H1 (cell line): ENCODE data around the gene YEATS4. TPM values are rescaled to one million over a fixed set of nuclear protein-coding genes. Genes with fewer than 3 reads are reported as not detected.

Experiments
- CTCF ChIA-PET: fragments of 300-600 bp; sonication (Branson Sonifier 250); formaldehyde crosslinking; loops from one replicate; lab custom pipeline; 2021; ENCODE audit not compliant: partially characterized antibody; lab: Charles Lee
- POLR2A ChIA-PET: fragments of 300-600 bp; sonication (Branson Sonifier 250); formaldehyde crosslinking; loops from one replicate; lab custom pipeline; 2021; ENCODE audit warnings: inconsistent platforms; ENCODE audit not compliant: partially characterized antibody; lab: Charles Lee
- DNase-seq, 2 experiments: peaks; one replicate each; pipeline versions ENCODE4 v3.0.0 to v3.0.0-alpha.2; 2010 to 2022; ENCODE audit warnings: low spot score in 2 of 2, low read depth in 1 of 2, mixed read lengths in 1 of 2
- FAIRE-seq: peaks from 2 replicates; lab custom pipeline; 2011; peaks lifted over from hg19 to GRCh38; lab: Jason Lieb, UNC
- H2AFZ ChIP-seq: 2 replicates; pipeline ENCODE4 v1.8.1; 2012; ENCODE audit warnings: low read length, inconsistent platforms
- H2AK5ac ChIP-seq: 2 replicates; pipeline ENCODE4 v1.6.1; 2013; ENCODE audit warnings: low read depth, low read length
- H2BK120ac ChIP-seq: replicated peaks from 2 replicates; pipeline ENCODE3; 2013; ENCODE audit warnings: low read depth, low read length, inconsistent platforms
- H2BK12ac ChIP-seq: 2 replicates; pipeline ENCODE4 v1.6.1; 2013; ENCODE audit warnings: low read depth, low read length
- H2BK15ac ChIP-seq: 2 replicates; pipeline ENCODE4 v1.6.1; 2013; ENCODE audit warnings: low read length
- H2BK20ac ChIP-seq: 2 replicates; pipeline ENCODE4 v1.6.1; 2013; ENCODE audit warnings: low read length
- H2BK5ac ChIP-seq: 2 replicates; pipeline ENCODE4 v1.6.1; 2013; ENCODE audit warnings: low read depth, low read length
- H3K14ac ChIP-seq: 2 replicates; pipeline ENCODE4 v1.6.1; 2013; ENCODE audit warnings: inconsistent platforms; ENCODE audit not compliant: insufficient read length
- H3K18ac ChIP-seq: 2 replicates; pipeline ENCODE4 v1.6.1; 2013; ENCODE audit warnings: low read length; ENCODE audit errors: extremely low read depth
- H3K23ac ChIP-seq: 2 replicates; pipeline ENCODE4 v1.6.1; 2013; ENCODE audit warnings: inconsistent platforms; ENCODE audit not compliant: insufficient read length
- H3K23me2 ChIP-seq: 2 replicates; pipeline ENCODE4 v1.6.1; 2013; ENCODE audit warnings: low read depth, low read length
- H3K27ac ChIP-seq: 2 replicates; pipeline ENCODE4 v1.6.1; 2011; ENCODE audit warnings: low read depth, low read length, inconsistent platforms
- H3K27me3 ChIP-seq, 4 experiments: replicated peaks in 1 of 4; 1 replicate in 1 of 4; 2 replicates in 3 of 4; pipeline versions ENCODE4 v1.6.1 to v1.8.1; 2011 to 2013; ENCODE audit warnings: low read length in 3 of 4, mild to moderate bottlenecking in 3 of 4, inconsistent platforms in 2 of 4, mixed read lengths in 2 of 4, moderate library complexity in 1 of 4; ENCODE audit not compliant: control insufficient read depth in 3 of 4, insufficient read depth in 3 of 4; ENCODE audit errors: extremely low read depth in 1 of 4
- H3K36me3 ChIP-seq, 4 experiments: 2 replicates each; pipeline versions ENCODE4 v1.6.1 to v1.8.1; 2011 to 2013; ENCODE audit warnings: mild to moderate bottlenecking in 4 of 4, low read length in 3 of 4, moderate library complexity in 2 of 4, control low read depth in 1 of 4, inconsistent platforms in 1 of 4; ENCODE audit not compliant: insufficient read depth in 4 of 4, control insufficient read depth in 2 of 4
- H3K4ac ChIP-seq: replicated peaks from 2 replicates; pipeline ENCODE3; 2013; ENCODE audit warnings: low read length, low read depth, mixed read lengths, inconsistent platforms; ENCODE audit not compliant: insufficient read length
- H3K4me1 ChIP-seq, 4 experiments: replicated peaks in 1 of 4; 1 replicate in 1 of 4; 2 replicates in 3 of 4; pipeline versions ENCODE4 v1.6.1 to v1.8.1; 2011 to 2013; ENCODE audit warnings: low read length in 3 of 4, inconsistent platforms in 2 of 4, mixed read lengths in 1 of 4; ENCODE audit not compliant: insufficient read depth in 4 of 4, control insufficient read depth in 3 of 4
- H3K4me2 ChIP-seq, 2 experiments: 2 replicates each; pipeline versions ENCODE4 v1.6.1 to v1.8.1; 2011 to 2013; ENCODE audit warnings: low read depth in 2 of 2, low read length in 2 of 2, control low read depth in 1 of 2, inconsistent platforms in 1 of 2, mild to moderate bottlenecking in 1 of 2; ENCODE audit not compliant: insufficient read depth in 1 of 2
- H3K4me3 ChIP-seq, 4 experiments: fragments of 200-600, 300-600 bp in 1 of 4; sonication (generic), shearing (Covaris generic), sonication (Bioruptor Twin) in 1 of 4; 2 replicates each; pipeline versions ENCODE4 v1.5.1 to v1.8.1; 2011 to 2016; ENCODE audit warnings: low read length in 4 of 4, low read depth in 3 of 4, control low read depth in 2 of 4, inconsistent platforms in 2 of 4, mild to moderate bottlenecking in 2 of 4, mixed read lengths in 1 of 4, moderate library complexity in 1 of 4; ENCODE audit not compliant: insufficient read depth in 2 of 4; ENCODE audit errors: extremely low read depth in 1 of 4
- H3K56ac ChIP-seq: replicated peaks from 2 replicates; pipeline ENCODE3; 2013; ENCODE audit warnings: low read depth, mild to moderate bottlenecking, mixed read lengths, low read length, inconsistent platforms; ENCODE audit not compliant: insufficient read length
- H3K79me1 ChIP-seq: 2 replicates; pipeline ENCODE4 v1.6.1; 2013; ENCODE audit warnings: low read depth, low read length, control low read depth
- H3K79me2 ChIP-seq, 2 experiments: 2 replicates each; pipeline versions ENCODE4 v1.6.1 to v1.8.1; 2012 to 2013; ENCODE audit warnings: low read length in 2 of 2, mild to moderate bottlenecking in 2 of 2, inconsistent platforms in 1 of 2; ENCODE audit not compliant: insufficient read depth in 2 of 2, control insufficient read depth in 1 of 2
- H3K9ac ChIP-seq, 4 experiments: replicated peaks in 1 of 4; 1 replicate in 1 of 4; 2 replicates in 3 of 4; pipeline versions ENCODE4 v1.6.1 to v1.8.1; 2011 to 2013; ENCODE audit warnings: low read depth in 3 of 4, low read length in 3 of 4, control low read depth in 2 of 4, mild to moderate bottlenecking in 2 of 4, moderate library complexity in 2 of 4, inconsistent platforms in 1 of 4; ENCODE audit errors: extremely low read depth in 1 of 4
- H3K9me3 ChIP-seq, 2 experiments: 2 replicates each; pipeline versions ENCODE4 v1.6.1 to v1.8.1; 2012 to 2013; ENCODE audit warnings: mild to moderate bottlenecking in 2 of 2, moderate library complexity in 2 of 2, control low read depth in 1 of 2, inconsistent platforms in 1 of 2, low read depth in 1 of 2, low read length in 1 of 2, mixed read lengths in 1 of 2; ENCODE audit not compliant: insufficient read depth in 2 of 2
- H4K20me1 ChIP-seq, 2 experiments: replicated peaks in 1 of 2; 2 replicates each; pipeline versions ENCODE3 to v1.8.1; 2011 to 2013; ENCODE audit warnings: inconsistent platforms in 2 of 2, low read length in 2 of 2, mild to moderate bottlenecking in 1 of 2; ENCODE audit not compliant: insufficient read depth in 2 of 2, control insufficient read depth in 1 of 2
- H4K5ac ChIP-seq: 2 replicates; pipeline ENCODE4 v1.6.1; 2013; ENCODE audit warnings: low read length, low read depth, mixed read lengths, inconsistent platforms; ENCODE audit not compliant: insufficient read length
- H4K8ac ChIP-seq: 2 replicates; pipeline ENCODE4 v1.8.0; 2013; ENCODE audit warnings: mild to moderate bottlenecking, moderate library complexity, low read length, inconsistent platforms; ENCODE audit not compliant: insufficient read depth; ENCODE audit errors: extremely low read depth
- H4K91ac ChIP-seq: replicated peaks from 2 replicates; pipeline ENCODE3; 2013; ENCODE audit warnings: low read length, mixed read lengths, inconsistent platforms; ENCODE audit not compliant: insufficient read length
- BRCA1 ChIP-seq: IDR thresholded peaks from 2 replicates; pipeline ENCODE4 v1.6.1; 2012; ENCODE audit warnings: low read depth, low read length, improper control_type of control experiment
- RBBP5 ChIP-seq: IDR thresholded peaks from 2 replicates; pipeline ENCODE4 v1.7.1; 2012; ENCODE audit warnings: low read depth, mild to moderate bottlenecking, inconsistent platforms, low read length, moderate library complexity, borderline replicate concordance
- SRF ChIP-seq: IDR thresholded peaks from 2 replicates; pipeline ENCODE4 v1.6.1; 2011; ENCODE audit warnings: mild to moderate bottlenecking, low read depth, low read length, moderate library complexity
- WGBS, 2 experiments: shearing (Covaris generic) in 1 of 2; methylation state at CpG; one replicate each; pipeline versions ENCODE4 v1.1.6 to v1.1.7; 2013 to 2015; ENCODE audit warnings: low lambda C conversion rate in 2 of 2, mixed read lengths in 2 of 2, inconsistent platforms in 1 of 2, low coverage in 1 of 2, missing lambda C conversion rate in 1 of 2; ENCODE audit not compliant: insufficient replicate concordance in 2 of 2, insufficient coverage in 1 of 2, insufficient read length in 1 of 2; ENCODE audit errors: extremely low coverage in 1 of 2, missing lambda C conversion rate in 1 of 2; 5-methylcytosine and 5-hydroxymethylcytosine counted together
- polyA plus RNA-seq, 7 experiments: library from polyadenylated mRNA; depleted of rRNA in 3 of 7; stranded (reverse) in 5 of 7; unstranded in 2 of 7; fragments of >200 nt in 5 of 7; fragments of 200-250 nt in 2 of 7; gene quantifications; 1 replicate in 5 of 7; 2 replicates in 1 of 7; 4 replicates in 1 of 7; pipeline versions ENCODE4 v1.2.1 to v1.2.3, GENCODE V29; 2011 to 2013; ENCODE audit warnings: missing spikeins in 2 of 7, mixed read lengths in 2 of 7
- total RNA-seq: library from RNA; stranded (reverse); fragmentation: NEBNext Ultra II Directional; extraction: Animal tissue kit (Norgen Biotek cat#: 25700); gene quantifications from 2 replicates; pipeline ENCODE4 v1.2.1, GENCODE V29; 2021

YEATS4 gene
- total and polyA plus RNA-seq, 2 of the 8 experiments (the other 6 are each of a cell fraction or from before 2014, with no cell fraction given), result 25.7 to 32.5 TPM

GRCh38 chr12:69355363-69356028, 4.0 kb upstream of the YEATS4 start:
- Histone ChIP-seq H3K23ac (no peak overlapping the region), H4K8ac (no peak overlapping the region)
- POLR2A ChIA-PET, result interaction anchor here (1.6 kb wide), 1 partner anchor 230 kb away, joined by 6 read pairs; the partner anchor contains the start of gene CCT2

More at GRCh38 chr12:69355363-69356028, 4.0 kb upstream of the YEATS4 start:
- Histone ChIP-seq H2BK120ac (no peak overlapping the region), H3K79me1 (no peaks in the 10 kb centered on the region), H3K56ac (no peak overlapping the region), H3K79me2 (peaks cover 0 to 4% of the 10 kb centered on the region in 2 experiments; a peak in 1 of 4 replicates), H3K4me3 (no peak overlapping the region), H3K27me3 (no peaks in the 10 kb centered on the region), H4K5ac (no peak overlapping the region), H3K4me1 (peaks cover 0 to 5% (median under 1%) of the 10 kb centered on the region in 4 experiments; a peak in 5 of 7 replicates), H3K9me3 (no peaks in the 10 kb centered on the region), H3K23me2 (no peaks in the 10 kb centered on the region; the same call in 1 of the 2 replicates), H2BK12ac (no peak overlapping the region), H4K91ac (no peak overlapping the region), H3K4me2 (no peak overlapping the region), H3K14ac (no peak overlapping the region), H2AFZ (no peak overlapping the region), H3K4ac (no peak overlapping the region), H3K36me3 (no peaks in the 10 kb centered on the region), H2AK5ac (no peak overlapping the region), H3K9ac (no peak overlapping the region), H3K27ac (no peak overlapping the region), H2BK15ac (no peak overlapping the region), H2BK20ac (no peak overlapping the region), H3K18ac (no peak overlapping the region), H4K20me1 (no peaks in the 10 kb centered on the region), H2BK5ac (no peak overlapping the region)
- FAIRE-seq, result no peak
- WGBS, 2 experiments, result 92% methylated on average over 2 of the region's 2 CpGs; no CpG with 5 or more reads in 1 of the 2 experiments
- DNase-seq, result no peak
- TF ChIP-seq BRCA1 (no peak), RBBP5 (no peak), SRF (no peak)
- CTCF ChIA-PET, result interaction anchor here (0.6 to 3.7 kb wide), 3 partner anchors 136 to 227 kb away, joined by 3 to 57 read pairs (median 3); no protein-coding TSS in a partner anchor
